PFSK-1 (cell line): ENCODE measurements around the gene ALX4.

Source experiments
- FOXP2 ChIP-seq: optimal IDR thresholded peaks from 2 replicates; pipeline ENCODE3; 2011; ENCODE audit warnings: borderline replicate concordance, control low read depth, inconsistent platforms; ENCODE audit not compliant: insufficient read depth; ENCODE audit errors: extremely low read length, extremely low read depth
- POLR2AphosphoS5 ChIP-seq: IDR thresholded peaks from 2 replicates; pipeline ENCODE4 v1.6.1; 2012; ENCODE audit warnings: low read depth, mild to moderate bottlenecking, control low read depth, low read length, moderate library complexity
- REST ChIP-seq, 2 experiments: IDR thresholded peaks; 2 replicates each; pipeline versions ENCODE4 v1.6.1 to v1.8.0; 2011 to 2012; ENCODE audit warnings: low read depth in 2 of 2, low read length in 2 of 2, control low read depth in 1 of 2, inconsistent platforms in 1 of 2, mild to moderate bottlenecking in 1 of 2, moderate library complexity in 1 of 2; ENCODE audit not compliant: insufficient read depth in 1 of 2
- SIN3A ChIP-seq: IDR thresholded peaks from 2 replicates; pipeline ENCODE4 v1.6.1; 2012; ENCODE audit warnings: mild to moderate bottlenecking, low read length, moderate library complexity, borderline replicate concordance; ENCODE audit not compliant: insufficient read depth
- TAF1 ChIP-seq: IDR thresholded peaks from 2 replicates; pipeline ENCODE4 v1.6.1; 2012; ENCODE audit warnings: low read length, control low read depth, borderline replicate concordance; ENCODE audit not compliant: insufficient read depth

ALX4 gene

DNA sequence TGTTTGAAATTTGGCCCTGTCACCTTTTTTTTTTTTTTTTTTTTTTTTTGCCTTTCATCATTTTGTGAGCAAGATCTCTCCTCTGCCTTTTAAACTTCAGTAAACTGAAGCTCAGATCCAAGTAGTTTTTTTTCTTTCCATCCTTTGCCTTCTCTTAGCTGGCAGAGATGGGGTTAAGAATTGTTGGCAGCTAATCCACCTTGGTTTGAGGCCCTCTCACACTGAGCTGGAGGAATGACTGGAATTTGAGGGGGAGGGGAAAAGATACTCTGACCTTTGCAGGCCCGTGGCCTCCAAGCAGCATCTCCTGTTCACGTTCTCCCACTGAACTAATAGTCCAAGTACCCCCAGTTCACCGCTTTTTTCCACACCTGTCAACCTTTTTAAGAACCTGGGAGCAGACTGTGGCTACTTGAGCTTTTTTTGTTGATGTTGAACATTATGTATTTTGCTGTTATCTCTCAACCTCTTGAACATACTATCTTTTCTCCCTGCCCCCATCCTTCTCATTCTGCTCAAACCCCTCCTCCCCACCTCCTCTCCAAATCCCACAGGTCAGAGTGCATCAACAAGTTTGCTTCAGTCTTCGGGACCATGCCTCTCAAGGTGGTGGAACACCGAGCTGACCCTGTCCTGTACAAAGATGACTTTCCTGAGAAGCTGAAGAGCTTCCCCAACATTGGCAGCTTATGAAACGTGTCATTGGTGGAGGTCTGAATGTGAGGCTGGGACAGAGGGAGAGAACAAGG lies 66.2 kb downstream of the ALX4 start:
- no peak for TF ChIP-seq REST (IDR thresholded peaks at IDR 0.05; ENCODE audit: insufficient read depth in 1 of 2, low read depth in 2 of 2, low read length in 2 of 2)
- no peak for TF ChIP-seq TAF1
- TF ChIP-seq SIN3A = no peak
- TF ChIP-seq FOXP2 = no peak
- no peak for TF ChIP-seq POLR2AphosphoS5

DNA sequence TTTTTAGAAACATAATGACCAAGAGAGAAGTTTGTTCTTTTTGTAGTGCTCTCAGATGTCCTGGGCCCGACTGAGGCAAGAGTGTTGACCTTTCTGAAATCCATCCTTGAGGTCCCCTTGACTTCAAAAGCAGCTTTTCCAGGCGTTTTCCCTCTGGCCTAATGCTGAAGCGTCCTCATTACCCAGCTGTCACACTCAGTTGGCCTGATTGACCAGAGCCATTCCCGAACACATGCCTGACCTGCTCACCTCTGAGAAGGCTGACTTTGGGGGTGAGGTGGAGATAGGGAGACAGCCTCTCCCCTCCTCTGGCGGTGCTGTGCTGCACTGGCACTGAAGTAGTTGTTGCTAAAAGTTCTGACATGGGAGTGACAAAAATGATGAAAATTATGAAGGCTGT lies 66.9 kb downstream of the ALX4 start:
- TF ChIP-seq SIN3A (no peak), POLR2AphosphoS5 (no peak), FOXP2 (no peak), REST (IDR thresholded peaks at IDR 0.05; ENCODE audit: insufficient read depth in 1 of 2, low read depth in 2 of 2, low read length in 2 of 2) (no peak), TAF1 (no peak)

DNA sequence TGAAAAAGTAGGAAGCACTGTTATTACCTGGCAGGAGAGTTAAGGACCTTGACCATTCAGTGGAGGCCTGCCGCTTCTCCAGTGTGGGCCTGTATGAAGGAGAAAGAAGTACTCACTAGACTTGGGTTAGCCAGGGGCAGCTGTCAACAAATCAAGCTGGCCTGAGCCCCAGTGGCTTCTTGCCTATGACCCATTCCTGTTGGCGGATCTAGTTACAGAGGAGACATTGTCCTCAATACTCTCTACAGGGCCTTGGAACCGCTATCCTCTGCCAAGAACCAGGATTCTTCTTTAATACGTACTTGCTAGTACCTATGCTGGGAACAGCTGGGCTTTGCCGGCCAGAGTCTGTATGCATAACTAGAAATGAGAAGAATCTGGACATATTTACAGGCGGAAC lies 68.1 kb downstream of the ALX4 start:
- no peak for TF ChIP-seq REST (IDR thresholded peaks at IDR 0.05; ENCODE audit: insufficient read depth in 1 of 2, low read depth in 2 of 2, low read length in 2 of 2)
- TF ChIP-seq POLR2AphosphoS5 = no peak
- TF ChIP-seq SIN3A = no peak
- TF ChIP-seq TAF1 = no peak
- no peak for TF ChIP-seq FOXP2

DNA sequence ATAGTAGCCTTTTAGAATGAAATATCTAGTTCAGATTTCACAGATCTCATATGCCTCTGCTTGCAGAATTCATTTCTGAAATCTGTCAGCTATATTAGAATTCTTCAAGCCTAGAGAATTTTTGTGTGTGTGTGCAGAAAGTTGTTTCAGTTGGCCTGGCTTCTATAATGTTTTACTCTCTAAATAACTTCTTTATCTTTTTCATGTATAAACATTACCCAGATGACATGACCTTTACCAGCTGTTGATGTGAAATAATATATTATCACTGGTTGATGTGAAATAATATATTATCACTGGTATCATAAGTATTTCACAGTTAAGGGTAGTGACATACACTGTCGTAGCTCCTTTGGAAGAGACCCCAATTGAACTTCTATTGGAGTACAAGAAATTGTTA lies 72.8 kb downstream of the ALX4 start:
- TF ChIP-seq POLR2AphosphoS5 = no peak

- no peak for TF ChIP-seq FOXP2
- TF ChIP-seq TAF1 = no peak
- no peak for TF ChIP-seq REST (IDR thresholded peaks at IDR 0.05; ENCODE audit: insufficient read depth in 1 of 2, low read depth in 2 of 2, low read length in 2 of 2)
- TF ChIP-seq SIN3A = no peak
- TF ChIP-seq POLR2AphosphoS5 = no peak
Measured at GRCh38 chr11:44236296-44236695, 73.6 kb downstream of the ALX4 start.
